HepG2 (cell line): ENCODE measurements around the gene NUDT8. TPM values are rescaled to one million over a fixed set of nuclear protein-coding genes. Genes with fewer than 3 reads are reported as not detected.

Experiments used
- SMAD3 ChIP-seq: sonication (generic); formaldehyde crosslinking; IDR thresholded peaks from 2 replicates; pipeline ENCODE4 v1.4.0; 2020; ENCODE audit warnings: missing genetic modification reagents
- ZBTB38 ChIP-seq: sonication (generic); formaldehyde crosslinking; IDR thresholded peaks from 2 replicates; pipeline ENCODE4 v1.5.1; 2020; ENCODE audit warnings: mild to moderate bottlenecking, missing genetic modification reagents
- polyA plus RNA-seq, 8 experiments: library from polyadenylated mRNA; depleted of rRNA in 3 of 8; stranded (reverse) in 7 of 8; unstranded in 1 of 8; fragments of >200 nt; fragmentation: Illumina TruSeq in 4 of 8; extraction: Trizol in 4 of 8; gene quantifications; 2 replicates each; pipeline versions ENCODE4 v1.2.1 to v1.2.3, GENCODE V29; 2011 to 2016; ENCODE audit warnings: low read depth in 4 of 8, missing spikeins in 1 of 8, mixed read lengths in 1 of 8; ENCODE audit not compliant: insufficient read depth in 1 of 8
- total RNA-seq, 5 experiments: library from RNA; depleted of rRNA; stranded (reverse); fragments of >200 nt; fragmentation: Illumina TruSeq; extraction: Trizol; gene quantifications; 2 replicates each; pipeline ENCODE4 v1.2.3, GENCODE V29; 2016; ENCODE audit warnings: low read depth in 1 of 5
- TF ChIP-seq, protein P1 (sequence below), 2 experiments: sonication (generic) in 1 of 2; formaldehyde crosslinking in 1 of 2; IDR thresholded peaks; 2 replicates each; pipeline versions ENCODE4 v1.4.0 to v1.6.1; 2016 to 2020; ENCODE audit warnings: borderline replicate concordance in 1 of 2, low read depth in 1 of 2, mild to moderate bottlenecking in 1 of 2, missing genetic modification reagents in 1 of 2
- TF ChIP-seq, protein P2 (sequence below): sonication (generic); formaldehyde crosslinking; IDR thresholded peaks from 2 replicates; pipeline ENCODE4 v1.8.1; 2023; ENCODE audit warnings: mild to moderate bottlenecking, missing genetic modification reagents, borderline replicate concordance

Gene NUDT8
- total and polyA plus RNA-seq, 2 of the 13 experiments (the other 11 are each of a cell fraction or from before 2014, with no cell fraction given), result 6.7 to 25.8 TPM

DNA sequence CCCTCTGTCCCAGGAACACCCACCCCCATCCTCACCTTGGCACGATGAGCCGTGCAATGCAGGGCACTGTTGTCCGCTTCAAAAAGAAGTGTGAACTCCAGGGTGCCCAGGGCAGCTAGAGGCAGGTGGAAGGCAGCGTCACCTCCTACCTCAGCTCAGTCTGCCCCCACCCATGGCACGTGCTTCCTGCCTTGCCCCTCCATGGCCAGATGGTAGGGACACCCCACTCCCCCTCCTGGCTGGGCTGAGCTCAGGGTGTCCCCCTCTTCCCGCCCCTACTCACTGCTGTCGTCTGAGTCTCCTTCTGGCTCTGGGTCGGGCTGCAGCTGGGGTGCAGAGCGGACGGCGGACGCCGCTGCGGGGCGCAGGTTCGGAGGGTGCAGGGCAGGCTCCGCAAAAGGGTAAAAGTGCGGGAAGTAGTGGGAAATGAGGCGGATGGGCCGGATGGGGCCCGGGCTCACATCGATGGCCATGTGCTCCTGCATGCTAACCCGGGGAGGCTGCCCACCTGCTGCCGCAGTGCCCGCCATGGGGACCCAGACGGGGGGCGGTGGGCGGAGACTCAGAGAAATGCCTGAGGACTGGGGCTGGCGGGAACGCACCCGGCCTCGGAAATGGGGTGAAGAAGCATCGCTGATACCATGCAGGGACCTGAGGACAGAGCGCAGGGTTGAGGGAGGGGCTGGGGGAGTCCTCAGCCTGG is 13.9 kb downstream of the NUDT8 start (continued):
- TF ChIP-seq, protein P1, sequence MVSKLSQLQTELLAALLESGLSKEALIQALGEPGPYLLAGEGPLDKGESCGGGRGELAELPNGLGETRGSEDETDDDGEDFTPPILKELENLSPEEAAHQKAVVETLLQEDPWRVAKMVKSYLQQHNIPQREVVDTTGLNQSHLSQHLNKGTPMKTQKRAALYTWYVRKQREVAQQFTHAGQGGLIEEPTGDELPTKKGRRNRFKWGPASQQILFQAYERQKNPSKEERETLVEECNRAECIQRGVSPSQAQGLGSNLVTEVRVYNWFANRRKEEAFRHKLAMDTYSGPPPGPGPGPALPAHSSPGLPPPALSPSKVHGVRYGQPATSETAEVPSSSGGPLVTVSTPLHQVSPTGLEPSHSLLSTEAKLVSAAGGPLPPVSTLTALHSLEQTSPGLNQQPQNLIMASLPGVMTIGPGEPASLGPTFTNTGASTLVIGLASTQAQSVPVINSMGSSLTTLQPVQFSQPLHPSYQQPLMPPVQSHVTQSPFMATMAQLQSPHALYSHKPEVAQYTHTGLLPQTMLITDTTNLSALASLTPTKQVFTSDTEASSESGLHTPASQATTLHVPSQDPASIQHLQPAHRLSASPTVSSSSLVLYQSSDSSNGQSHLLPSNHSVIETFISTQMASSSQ (IDR thresholded peaks at IDR 0.05; ENCODE audit: low read depth), result no peak
- TF ChIP-seq, protein P1 (CRISPR knock-in tag; IDR thresholded peaks at IDR 0.05; ENCODE audit: borderline replicate concordance), result 0 out of 2 replicates have a peak, but pooled peaks have one; percentile 2
- no peak for TF ChIP-seq SMAD3 (CRISPR knock-in tag)
- peak; percentile 46; the same call in 1 of the 2 replicates for TF ChIP-seq ZBTB38 (CRISPR knock-in tag)
- TF ChIP-seq, protein P2, sequence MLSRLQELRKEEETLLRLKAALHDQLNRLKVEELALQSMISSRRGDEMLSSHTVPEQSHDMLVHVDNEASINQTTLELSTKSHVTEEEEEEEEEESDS (CRISPR knock-in tag), result no peak
